ENCODE results near the gene TUG1.

DNA sequence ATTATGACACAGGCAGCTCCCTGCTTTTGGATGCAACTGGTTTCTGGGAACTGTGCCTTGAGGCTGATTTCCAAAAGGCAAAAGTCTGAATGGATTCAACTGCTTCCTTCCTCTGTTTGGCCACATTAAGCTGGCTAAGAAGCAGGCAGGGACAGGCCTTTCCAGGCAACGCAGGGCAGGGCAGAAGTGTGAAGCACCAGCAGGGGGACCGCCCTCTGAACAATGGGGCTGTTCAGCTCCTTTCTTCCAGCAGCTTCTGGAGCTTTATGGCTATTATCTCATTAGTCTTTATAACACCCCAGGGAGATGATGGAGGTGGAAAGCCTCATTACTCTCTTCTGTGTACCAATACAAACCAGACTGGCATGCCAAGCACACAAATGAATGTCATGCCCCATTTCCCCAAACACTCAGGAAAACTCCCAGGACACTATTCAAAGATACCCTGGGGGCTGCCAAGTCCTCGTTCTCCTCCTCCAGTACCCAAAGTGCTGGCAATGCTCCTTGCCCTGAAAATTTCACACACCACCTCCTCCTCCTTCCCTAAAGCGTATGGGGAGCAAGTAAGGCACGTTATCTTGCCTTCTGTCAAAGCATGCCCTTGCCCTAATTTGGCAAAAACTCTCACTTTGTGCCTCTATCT is 21.8 kb upstream of the TUG1 start:
- TF ChIP-seq CTCF (IDR thresholded peaks at IDR 0.05) (peak in 4 of 6 experiments; percentile 6 to 64 (median 52)), POLR2A (IDR thresholded peaks at IDR 0.05) (no peak)
